Mesenchymal stem cell (in vitro differentiated cells and primary cell): ENCODE data around the gene FBXW11.

Experiments used
- DNase-seq: peaks from one replicate; pipeline ENCODE4 v3.0.0-alpha.2; 2013
- H2AFZ ChIP-seq: one replicate; pipeline ENCODE4 v1.6.1; 2013; ENCODE audit warnings: low read depth, mild to moderate bottlenecking, control low read depth, inconsistent platforms, low read length, moderate library complexity
- H2AK5ac ChIP-seq: 2 replicates; pipeline ENCODE4 v1.6.1; 2013; ENCODE audit warnings: low read length, moderate library complexity, mild to moderate bottlenecking, inconsistent platforms; ENCODE audit not compliant: severe bottlenecking
- H2BK120ac ChIP-seq: one replicate; pipeline ENCODE4 v1.6.1; 2013; ENCODE audit warnings: low read depth, mild to moderate bottlenecking, inconsistent platforms, low read length, moderate library complexity
- H2BK12ac ChIP-seq, 2 experiments: one replicate each; pipeline ENCODE4 v1.6.1; 2013; ENCODE audit warnings: inconsistent platforms in 2 of 2, low read length in 2 of 2, mild to moderate bottlenecking in 2 of 2, moderate library complexity in 2 of 2, control low read depth in 1 of 2
- H2BK15ac ChIP-seq: one replicate; pipeline ENCODE4 v1.6.1; 2013; ENCODE audit warnings: mild to moderate bottlenecking, low read depth, inconsistent platforms; ENCODE audit not compliant: poor library complexity, severe bottlenecking
- H2BK5ac ChIP-seq: 2 replicates; pipeline ENCODE4 v1.6.1; 2013; ENCODE audit warnings: low read depth, mild to moderate bottlenecking, low read length, control low read depth, inconsistent platforms; ENCODE audit not compliant: poor library complexity, severe bottlenecking
- H3K14ac ChIP-seq, 2 experiments: one replicate each; pipeline ENCODE4 v1.6.1; 2013; ENCODE audit warnings: inconsistent platforms in 2 of 2, low read length in 2 of 2, control low read depth in 1 of 2, mild to moderate bottlenecking in 1 of 2, moderate library complexity in 1 of 2
- H3K18ac ChIP-seq, 2 experiments: one replicate each; pipeline ENCODE4 v1.6.1; 2013; ENCODE audit warnings: inconsistent platforms in 2 of 2, low read length in 2 of 2, control low read depth in 1 of 2, low read depth in 1 of 2, mild to moderate bottlenecking in 1 of 2
- H3K23ac ChIP-seq, 2 experiments: one replicate each; pipeline ENCODE4 v1.6.1; 2013; ENCODE audit warnings: inconsistent platforms in 2 of 2, low read length in 2 of 2, mild to moderate bottlenecking in 2 of 2, moderate library complexity in 2 of 2, control low read depth in 1 of 2
- H3K27ac ChIP-seq: 2 replicates; pipeline ENCODE4 v1.5.1; 2013; ENCODE audit warnings: mild to moderate bottlenecking, moderate library complexity, low read length, control low read depth, inconsistent platforms; ENCODE audit not compliant: poor library complexity, severe bottlenecking
- H3K27me3 ChIP-seq, 2 experiments: 2 replicates each; pipeline versions ENCODE4 v1.6.1 to v1.7.0; 2013; ENCODE audit warnings: low read length in 2 of 2, mild to moderate bottlenecking in 2 of 2, moderate library complexity in 2 of 2, control low read depth in 1 of 2, inconsistent platforms in 1 of 2; ENCODE audit not compliant: control insufficient read depth in 1 of 2, insufficient read depth in 1 of 2
- H3K36me3 ChIP-seq, 2 experiments: 2 replicates each; pipeline versions ENCODE4 v1.6.1 to v1.7.0; 2013; ENCODE audit warnings: low read length in 2 of 2, control low read depth in 1 of 2, inconsistent platforms in 1 of 2, low read depth in 1 of 2, mild to moderate bottlenecking in 1 of 2; ENCODE audit not compliant: insufficient read depth in 2 of 2, control insufficient read depth in 1 of 2
- H3K4ac ChIP-seq, 2 experiments: one replicate each; pipeline ENCODE4 v1.6.1; 2013; ENCODE audit warnings: inconsistent platforms in 2 of 2, low read length in 2 of 2, mild to moderate bottlenecking in 2 of 2, moderate library complexity in 2 of 2, control low read depth in 1 of 2, low read depth in 1 of 2
- H3K4me1 ChIP-seq: 2 replicates; pipeline ENCODE4 v1.6.1; 2013; ENCODE audit warnings: low read depth, low read length, control low read depth; ENCODE audit not compliant: control insufficient read depth, insufficient read depth
- H3K4me2 ChIP-seq: 2 replicates; pipeline ENCODE4 v1.6.1; 2013; ENCODE audit warnings: low read length, mild to moderate bottlenecking, inconsistent platforms; ENCODE audit not compliant: poor library complexity, severe bottlenecking
- H3K4me3 ChIP-seq, 2 experiments: 2 replicates each; pipeline versions ENCODE4 v1.5.1 to v1.7.0; 2013; ENCODE audit warnings: low read length in 2 of 2, mild to moderate bottlenecking in 2 of 2, control low read depth in 1 of 2, low read depth in 1 of 2; ENCODE audit not compliant: insufficient read depth in 1 of 2
- H3K79me1 ChIP-seq: replicated peaks from 2 replicates; pipeline ENCODE4 v1.6.1; 2013; ENCODE audit warnings: mild to moderate bottlenecking, control low read depth, low read length, inconsistent platforms; ENCODE audit not compliant: poor library complexity, severe bottlenecking
- H3K9ac ChIP-seq: 2 replicates; pipeline ENCODE4 v1.7.0; 2013; ENCODE audit warnings: mild to moderate bottlenecking, low read length, moderate library complexity
- H3K9me3 ChIP-seq: 2 replicates; pipeline ENCODE4 v1.7.0; 2013; ENCODE audit warnings: mild to moderate bottlenecking, low read length; ENCODE audit not compliant: control insufficient read depth
- H4K8ac ChIP-seq: one replicate; pipeline ENCODE4 v1.6.1; 2013; ENCODE audit warnings: inconsistent platforms, mild to moderate bottlenecking, low read length, moderate library complexity
- H4K91ac ChIP-seq: one replicate; pipeline ENCODE4 v1.6.1; 2013; ENCODE audit warnings: mild to moderate bottlenecking, low read length, inconsistent platforms
- WGBS: methylation state at CpG from one replicate; pipeline ENCODE4 v1.1.7; 2013; ENCODE audit warnings: mixed read lengths; 5-methylcytosine and 5-hydroxymethylcytosine counted together

The FBXW11 gene

GRCh38 chr5:172004824-172005237 is 1.6 kb downstream of the FBXW11 start:
- H3K27me3 ChIP-seq, result no peaks in the 10 kb centered on the region
- H3K4me2 ChIP-seq, result peak overlapping the region; percentile 92
- H2BK120ac ChIP-seq, result no peak overlapping the region
- H2BK5ac ChIP-seq, result no peak overlapping the region
- H4K91ac ChIP-seq, result no peak overlapping the region
- H3K79me1 ChIP-seq, result peaks cover 6% of the 10 kb centered on the region
- H3K36me3 ChIP-seq, result peaks cover 0 to 3% of the 10 kb centered on the region in 2 experiments
- no peak overlapping the region for H2AFZ ChIP-seq
- peak overlapping the region in 1 of 2 experiments; percentile 93 for H3K4me3 ChIP-seq
- no peak overlapping the region for H3K14ac ChIP-seq
- 56% methylated on average over 2 of the region's 3 CpGs for WGBS
- no peaks in the 10 kb centered on the region for H3K9me3 ChIP-seq
- H3K23ac ChIP-seq, result no peak overlapping the region
- no peak overlapping the region for H2BK12ac ChIP-seq
- H3K4me1 ChIP-seq, result peaks cover 5% of the 10 kb centered on the region
- H2AK5ac ChIP-seq, result no peak overlapping the region
- peak overlapping the region; percentile 90 for H3K9ac ChIP-seq
- H3K27ac ChIP-seq, result no peak overlapping the region
- no peak overlapping the region for H3K4ac ChIP-seq
- DNase-seq, result peak; percentile 73
- H3K18ac ChIP-seq, result no peak overlapping the region
- H4K8ac ChIP-seq, result no peak overlapping the region
- H2BK15ac ChIP-seq, result no peak overlapping the region

- Histone ChIP-seq H2BK15ac (no peak overlapping the region), H3K4me3 (peak overlapping the region in 1 of 2 experiments; percentile 93), H3K27me3 (no peaks in the 10 kb centered on the region), H4K8ac (no peak overlapping the region), H3K4me2 (peak overlapping the region; percentile 55), H3K4me1 (peaks cover 3% of the 10 kb centered on the region), H3K23ac (no peak overlapping the region), H3K79me1 (peaks cover 6% of the 10 kb centered on the region), H2AFZ (no peak overlapping the region), H4K91ac (no peak overlapping the region), H3K9ac (peak overlapping the region; percentile 90), H2BK5ac (no peak overlapping the region), H3K9me3 (no peaks in the 10 kb centered on the region), H3K18ac (no peak overlapping the region), H3K27ac (no peak overlapping the region), H2BK12ac (no peak overlapping the region), H3K36me3 (peaks cover 0 to 3% of the 10 kb centered on the region in 2 experiments), H3K14ac (no peak overlapping the region), H2AK5ac (no peak overlapping the region), H2BK120ac (no peak overlapping the region), H3K4ac (no peak overlapping the region)
- DNase-seq, result no peak
- WGBS, result 100% methylated on average over 1 of the region's 1 CpG
These were observed 2.7 kb downstream of the FBXW11 start for GRCh38 chr5:172003746-172004145.

GRCh38 chr5:172002840-172003512 is 3.5 kb downstream of the FBXW11 start:
- Histone ChIP-seq H2BK12ac (no peak overlapping the region), H3K23ac (no peak overlapping the region), H3K4me1 (peaks cover 6% of the 10 kb centered on the region), H3K4ac (no peak overlapping the region), H2AK5ac (no peak overlapping the region), H4K91ac (no peak overlapping the region), H3K4me3 (no peak overlapping the region), H3K36me3 (peaks cover 0 to 3% of the 10 kb centered on the region in 2 experiments), H3K18ac (no peak overlapping the region), H3K79me1 (peaks cover 2% of the 10 kb centered on the region), H4K8ac (no peak overlapping the region), H3K14ac (no peak overlapping the region), H3K9me3 (no peaks in the 10 kb centered on the region), H2BK5ac (no peak overlapping the region), H3K27ac (no peak overlapping the region), H3K4me2 (peak overlapping the region; percentile 55), H2BK120ac (no peak overlapping the region), H3K27me3 (no peaks in the 10 kb centered on the region), H2AFZ (no peak overlapping the region), H2BK15ac (no peak overlapping the region), H3K9ac (no peak overlapping the region)
- DNase-seq, result no peak
- 88% methylated on average over 3 of the region's 6 CpGs for WGBS

- Histone ChIP-seq H2BK12ac (no peak overlapping the region), H2AFZ (no peak overlapping the region), H2BK15ac (no peak overlapping the region), H3K23ac (no peak overlapping the region), H3K14ac (no peak overlapping the region), H4K91ac (no peak overlapping the region), H3K4me3 (no peak overlapping the region), H3K4me1 (peaks cover 3% of the 10 kb centered on the region), H3K18ac (no peak overlapping the region), H3K9ac (no peak overlapping the region), H3K4ac (no peak overlapping the region), H2BK120ac (no peak overlapping the region), H4K8ac (no peak overlapping the region), H3K27me3 (no peaks in the 10 kb centered on the region), H3K9me3 (no peaks in the 10 kb centered on the region), H3K4me2 (no peak overlapping the region), H3K79me1 (no peaks in the 10 kb centered on the region), H3K36me3 (peaks cover 0 to 3% of the 10 kb centered on the region in 2 experiments), H2AK5ac (no peak overlapping the region), H3K27ac (no peak overlapping the region), H2BK5ac (no peak overlapping the region)
- DNase-seq, result peak; percentile 42
- 20% methylated on average over 1 of the region's 2 CpGs for WGBS
These were observed 4.1 kb downstream of the FBXW11 start for GRCh38 chr5:172002310-172002709.
